ENCODE measurements around the gene LIM2. TPM values are rescaled to one million over a fixed set of nuclear protein-coding genes. Genes with fewer than 3 reads are reported as not detected.

LIM2 gene
- total and polyA plus RNA-seq, 2 experiments from 2014 or later, result not detected

GRCh38 chr19:51392701-51393100 lies 4.9 kb upstream of the LIM2 start:
- ATAC-seq (no peak), DNase-seq (ENCODE audit: low spot score) (no peak)
- H4K20me1 ChIP-seq (replicated peaks; ENCODE audit: insufficient read depth), result no peaks in the 10 kb centered on the region
- peaks cover 18% of the 10 kb centered on the region for H3K27me3 Mint-ChIP-seq (ENCODE audit: insufficient read depth, low read depth, poor library complexity)
- H3K27ac ChIP-seq (ENCODE audit: low read depth), result no peak overlapping the region
- 0 out of 3 replicates have a peak overlapping the region, but pooled peaks have one; percentile 11 for H3K4me3 Mint-ChIP-seq
- no peaks in the 10 kb centered on the region for H3K9me2 ChIP-seq (ENCODE audit: insufficient read depth)
- H3K4me3 ChIP-seq, result no peak overlapping the region
- no peaks in the 10 kb centered on the region for H3K27me3 ChIP-seq (ENCODE audit: insufficient read depth)
- H3K4me2 ChIP-seq, result no peak overlapping the region
- peaks cover 28% of the 10 kb centered on the region for H3K4me1 Mint-ChIP-seq
- no peak overlapping the region for H2AFZ ChIP-seq
- H3K36me3 Mint-ChIP-seq (ENCODE audit: low read depth), result peaks cover 7% of the 10 kb centered on the region
- TF ChIP-seq CTCF (conservative IDR thresholded peaks at IDR 0.05; ENCODE audit: low read depth in 2 of 2) (no peak), EZH2phosphoT487 (IDR thresholded peaks at IDR 0.05; ENCODE audit: unreplicated experiment) (no peak), ZNF114 (CRISPR knock-in tag; IDR thresholded peaks at IDR 0.05) (no peak), POLR2AphosphoS5 (IDR thresholded peaks at IDR 0.05; ENCODE audit: low read depth) (no peak), REST (IDR thresholded peaks at IDR 0.05; ENCODE audit: unreplicated experiment) (no peak), ZNF462 (CRISPR knock-in tag; IDR thresholded peaks at IDR 0.05) (no peak), EZH2 (IDR thresholded peaks at IDR 0.05; ENCODE audit: low read depth, unreplicated experiment) (no peak), ETS1 (IDR thresholded peaks at IDR 0.05) (no peak), JUNB (IDR thresholded peaks at IDR 0.05; ENCODE audit: unreplicated experiment) (no peak), CREB1 (CRISPR knock-in tag; IDR thresholded peaks at IDR 0.05; ENCODE audit: low read depth) (no peak), ZNF331 (CRISPR knock-in tag; IDR thresholded peaks at IDR 0.05; ENCODE audit: low read depth) (no peak), STAT1 (IDR thresholded peaks at IDR 0.05; ENCODE audit: unreplicated experiment) (no peak), NANOG (IDR thresholded peaks at IDR 0.05; ENCODE audit: borderline replicate concordance) (no peak)
- no peaks in the 10 kb centered on the region; the same call in 1 of the 3 replicates for H3K9me3 Mint-ChIP-seq
- 0 out of 2 replicates have a peak, but pooled peaks cover 3% of the 10 kb centered on the region for H3F3A ChIP-seq (replicated peaks; ENCODE audit: low read depth)
- peaks cover 9% of the 10 kb centered on the region; the same call in 1 of the 2 replicates for H3K79me2 ChIP-seq (replicated peaks; ENCODE audit: insufficient read depth)
- H3K36me3 ChIP-seq (ENCODE audit: insufficient read depth), result no peaks in the 10 kb centered on the region
- 0 out of 2 replicates have a peak, but pooled peaks cover 8% of the 10 kb centered on the region for H3K4me1 ChIP-seq (ENCODE audit: insufficient read depth)
- no peak overlapping the region for H3K27ac Mint-ChIP-seq
